Brain microvascular endothelial cell (primary cell): ENCODE results near the gene PDE3A.
A peak's percentile ranks its signal among the peaks of the same experiment; 100 is the strongest.

ENCODE experiments used
- DNase-seq: peaks from one replicate; pipeline ENCODE4 v3.0.0-alpha.2; 2020
- H3K27ac ChIP-seq: fragments of 250-450 bp; sonication (Bioruptor Pico); 2 replicates; pipeline ENCODE4 v1.5.1; 2020; ENCODE audit warnings: mild to moderate bottlenecking, moderate library complexity
- H3K27me3 ChIP-seq: fragments of 250-450 bp; sonication (Bioruptor Pico); replicated peaks from 2 replicates; pipeline ENCODE4 v1.5.1; 2020; ENCODE audit warnings: mild to moderate bottlenecking
- H3K36me3 ChIP-seq: fragments of 250-450 bp; sonication (Bioruptor Pico); replicated peaks from 2 replicates; pipeline ENCODE4 v1.5.1; 2020; ENCODE audit warnings: mild to moderate bottlenecking
- H3K4me3 ChIP-seq: 2 replicates; pipeline ENCODE4 v1.5.1; 2011; ENCODE audit warnings: low read depth, mild to moderate bottlenecking, control low read depth, low read length, moderate library complexity
- CTCF ChIP-seq: IDR thresholded peaks from 2 replicates; pipeline ENCODE4 v1.5.1; 2011; ENCODE audit warnings: low read depth, mild to moderate bottlenecking, moderate library complexity, low read length, control low read depth, inconsistent platforms; ENCODE audit errors: missing control alignments
- in situ Hi-C: cut with HindIII; loops from 2 replicates; pipeline ENCODE4 v1.10.0; 2017; ENCODE audit warnings: low sequenced_read_pairs, low pct_ligation_motif_present

The PDE3A gene

GRCh38 chr12:20345866-20346265 lies 22.5 kb upstream of the PDE3A start:
- Histone ChIP-seq H3K36me3 (no peaks in the 10 kb centered on the region), H3K4me3 (no peak overlapping the region), H3K27me3 (no peaks in the 10 kb centered on the region), H3K27ac (no peak overlapping the region)
- DNase-seq, result no peak
- TF ChIP-seq CTCF, result no peak
- in situ Hi-C loops, result no loop called here

- Histone ChIP-seq H3K27ac (peak overlapping the region; percentile 85), H3K36me3 (no peaks in the 10 kb centered on the region), H3K4me3 (no peak overlapping the region), H3K27me3 (no peaks in the 10 kb centered on the region)
- no peak for DNase-seq
- in situ Hi-C loops, result no loop called here
- TF ChIP-seq CTCF, result no peak
Observed at GRCh38 chr12:20350026-20350425, 18.3 kb upstream of the PDE3A start.

- H3K4me3 ChIP-seq, result no peak overlapping the region
- H3K36me3 ChIP-seq, result no peaks in the 10 kb centered on the region
- DNase-seq, result peak; percentile 83
- H3K27me3 ChIP-seq, result no peaks in the 10 kb centered on the region
- peak overlapping the region; percentile 85 for H3K27ac ChIP-seq
- TF ChIP-seq CTCF, result no peak
- in situ Hi-C loops, result no loop called here
Observed at GRCh38 chr12:20350495-20350894, 17.8 kb upstream of the PDE3A start.

GRCh38 chr12:20351406-20351805 lies 16.9 kb upstream of the PDE3A start:
- in situ Hi-C loops, result no loop called here
- no peak for DNase-seq
- peak overlapping the region; percentile 85 for H3K27ac ChIP-seq
- H3K36me3 ChIP-seq, result no peaks in the 10 kb centered on the region
- H3K4me3 ChIP-seq, result no peak overlapping the region
- TF ChIP-seq CTCF, result no peak
- H3K27me3 ChIP-seq, result no peaks in the 10 kb centered on the region

GRCh38 chr12:20356048-20356447 lies 12.3 kb upstream of the PDE3A start:
- H3K27ac ChIP-seq, result no peak overlapping the region
- H3K27me3 ChIP-seq, result no peaks in the 10 kb centered on the region
- H3K36me3 ChIP-seq, result no peaks in the 10 kb centered on the region
- TF ChIP-seq CTCF, result no peak
- in situ Hi-C loops, result no loop called here
- no peak for DNase-seq
- H3K4me3 ChIP-seq, result no peak overlapping the region

GRCh38 chr12:20360407-20360806 lies 7.9 kb upstream of the PDE3A start:
- H3K27ac ChIP-seq, result no peak overlapping the region
- H3K36me3 ChIP-seq, result no peaks in the 10 kb centered on the region
- H3K4me3 ChIP-seq, result no peak overlapping the region
- in situ Hi-C loops, result no loop called here
- no peaks in the 10 kb centered on the region for H3K27me3 ChIP-seq
- no peak for DNase-seq
- TF ChIP-seq CTCF, result no peak
